ENCODE results near the gene CREG2. TPM values are rescaled to one million over a fixed set of nuclear protein-coding genes. Genes with fewer than 3 reads are reported as not detected.

The CREG2 gene
- polyA plus RNA-seq, 1 of the 3 experiments (the other 2 are of a cell fraction) = 1.4 TPM

DNA sequence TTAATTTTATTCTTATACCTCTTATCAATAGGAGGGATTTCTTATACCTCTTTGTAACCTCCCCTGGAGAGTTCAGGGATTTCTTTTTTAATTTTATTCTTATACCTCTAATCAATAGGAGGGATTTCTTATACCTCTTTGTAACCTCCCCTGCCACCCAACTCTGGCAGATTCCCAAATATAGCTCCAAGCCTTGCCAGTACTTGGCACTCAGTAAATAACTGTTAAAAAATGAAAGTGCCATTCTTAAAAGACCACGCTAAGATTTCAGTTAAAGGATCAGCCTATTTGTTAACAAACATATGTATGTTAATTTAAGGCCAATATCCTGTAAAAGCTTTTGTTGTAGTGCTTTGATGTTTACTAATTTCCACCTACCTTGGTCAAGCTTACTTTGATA is 83.6 kb downstream of the CREG2 start:
- Histone ChIP-seq H3K36me3 (replicated peaks in 1 of 2; ENCODE audit: control insufficient read depth in 1 of 2, insufficient read depth in 2 of 2, low read length in 1 of 2) (peaks cover 0 to 18% of the 10 kb centered on the region in 2 experiments), H3F3A (replicated peaks; ENCODE audit: insufficient read depth) (peaks cover 13% of the 10 kb centered on the region), H3K27ac (ENCODE audit: low read depth in 2 of 2, low read length in 1 of 2) (no peak overlapping the region), H3K4me2 (no peak overlapping the region), H3K4me1 (ENCODE audit: control insufficient read depth in 1 of 2, insufficient read depth in 2 of 2, low read depth in 1 of 2, low read length in 1 of 2) (peaks cover 12 to 18% of the 10 kb centered on the region in 2 experiments; a peak in 3 of 4 replicates), H3K79me2 (ENCODE audit: insufficient read depth) (peaks cover 96% of the 10 kb centered on the region), H3K27me3 (ENCODE audit: insufficient read depth) (no peaks in the 10 kb centered on the region), H3K9me2 (no peaks in the 10 kb centered on the region), H3K4me3 (ENCODE audit: low read depth in 2 of 2, low read length in 1 of 2) (no peak overlapping the region), H2AFZ (ENCODE audit: low read depth) (no peak overlapping the region), H3K9ac (no peak overlapping the region), H4K20me1 (ENCODE audit: insufficient read depth) (peaks cover 86% of the 10 kb centered on the region), H3K9me3 (no peaks in the 10 kb centered on the region)
- TF ChIP-seq, protein P1, sequence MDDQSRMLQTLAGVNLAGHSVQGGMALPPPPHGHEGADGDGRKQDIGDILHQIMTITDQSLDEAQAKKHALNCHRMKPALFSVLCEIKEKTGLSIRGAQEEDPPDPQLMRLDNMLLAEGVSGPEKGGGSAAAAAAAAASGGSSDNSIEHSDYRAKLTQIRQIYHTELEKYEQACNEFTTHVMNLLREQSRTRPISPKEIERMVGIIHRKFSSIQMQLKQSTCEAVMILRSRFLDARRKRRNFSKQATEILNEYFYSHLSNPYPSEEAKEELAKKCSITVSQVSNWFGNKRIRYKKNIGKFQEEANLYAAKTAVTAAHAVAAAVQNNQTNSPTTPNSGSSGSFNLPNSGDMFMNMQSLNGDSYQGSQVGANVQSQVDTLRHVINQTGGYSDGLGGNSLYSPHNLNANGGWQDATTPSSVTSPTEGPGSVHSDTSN (IDR thresholded peaks at IDR 0.05) = no peak
- TF ChIP-seq MEF2A (IDR thresholded peaks at IDR 0.05; ENCODE audit: borderline replicate concordance, low read depth) (no peak), RFX5 (IDR thresholded peaks at IDR 0.05; ENCODE audit: low read length) (no peak)
- ChIA-PET POLR2A (no interaction called here), CTCF (interaction anchor here (1.0 to 1.6 kb wide), 3 partner anchors 10 to 696 kb away, joined by 3 to 4 read pairs (median 4); no protein-coding TSS in a partner anchor)
- DNase-seq = no peak
- WGBS (ENCODE audit: low lambda C conversion rate) = 100% methylated on average over 1 of the region's 1 CpG

GRCh38 chr2:101302016-101302415 is 85.3 kb downstream of the CREG2 start:
- CTCF ChIA-PET = no interaction called here
- Histone ChIP-seq H3K27me3 (ENCODE audit: insufficient read depth) (no peaks in the 10 kb centered on the region), H3K4me1 (ENCODE audit: control insufficient read depth in 1 of 2, insufficient read depth in 2 of 2, low read depth in 1 of 2, low read length in 1 of 2) (peaks cover 12 to 13% of the 10 kb centered on the region in 2 experiments; a peak in 3 of 4 replicates), H3K4me3 (ENCODE audit: low read depth in 2 of 2, low read length in 1 of 2) (no peak overlapping the region), H3K36me3 (replicated peaks in 1 of 2; ENCODE audit: control insufficient read depth in 1 of 2, insufficient read depth in 2 of 2, low read length in 1 of 2) (peaks cover 0 to 18% of the 10 kb centered on the region in 2 experiments), H3K27ac (ENCODE audit: low read depth in 2 of 2, low read length in 1 of 2) (no peak overlapping the region), H3K9ac (no peak overlapping the region), H4K20me1 (ENCODE audit: insufficient read depth) (peaks cover 97% of the 10 kb centered on the region), H3F3A (replicated peaks; ENCODE audit: insufficient read depth) (peaks cover 13% of the 10 kb centered on the region), H3K79me2 (ENCODE audit: insufficient read depth) (peaks cover 98% of the 10 kb centered on the region), H3K9me2 (no peaks in the 10 kb centered on the region), H3K9me3 (no peaks in the 10 kb centered on the region), H2AFZ (ENCODE audit: low read depth) (no peak overlapping the region), H3K4me2 (no peak overlapping the region)
- TF ChIP-seq EZH2phosphoT487 (IDR thresholded peaks at IDR 0.05; ENCODE audit: borderline replicate concordance, low read depth) = no peak
- TF ChIP-seq NRF1 (IDR thresholded peaks at IDR 0.05; ENCODE audit: low read depth, low read length) = no peak
- TF ChIP-seq FOXJ3 (CRISPR knock-in tag; IDR thresholded peaks at IDR 0.05) = no peak
- no peak for TF ChIP-seq NFIC (IDR thresholded peaks at IDR 0.05; ENCODE audit: borderline replicate concordance)
- no peak for TF ChIP-seq MXI1 (IDR thresholded peaks at IDR 0.05; ENCODE audit: low read depth, low read length)
- TF ChIP-seq, protein P2, sequence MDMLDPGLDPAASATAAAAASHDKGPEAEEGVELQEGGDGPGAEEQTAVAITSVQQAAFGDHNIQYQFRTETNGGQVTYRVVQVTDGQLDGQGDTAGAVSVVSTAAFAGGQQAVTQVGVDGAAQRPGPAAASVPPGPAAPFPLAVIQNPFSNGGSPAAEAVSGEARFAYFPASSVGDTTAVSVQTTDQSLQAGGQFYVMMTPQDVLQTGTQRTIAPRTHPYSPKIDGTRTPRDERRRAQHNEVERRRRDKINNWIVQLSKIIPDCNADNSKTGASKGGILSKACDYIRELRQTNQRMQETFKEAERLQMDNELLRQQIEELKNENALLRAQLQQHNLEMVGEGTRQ (IDR thresholded peaks at IDR 0.05; ENCODE audit: borderline replicate concordance, low read depth, low read length) = no peak
- TF ChIP-seq MEF2A (IDR thresholded peaks at IDR 0.05; ENCODE audit: borderline replicate concordance, low read depth) = no peak
- TF ChIP-seq RFX5 (IDR thresholded peaks at IDR 0.05; ENCODE audit: low read length) = no peak
- no peak for TF ChIP-seq CHD2 (IDR thresholded peaks at IDR 0.05; ENCODE audit: low read length, partially characterized antibody)
- no peak for TF ChIP-seq JUND (IDR thresholded peaks at IDR 0.05)
- no peak for TF ChIP-seq POLR2AphosphoS5 (IDR thresholded peaks at IDR 0.05; ENCODE audit: low read depth, low read length)
- no peak for TF ChIP-seq YY1 (IDR thresholded peaks at IDR 0.05; ENCODE audit: low read depth)
- TF ChIP-seq REST (IDR thresholded peaks at IDR 0.05; ENCODE audit: low read depth, low read length) = no peak
- no peak for TF ChIP-seq TCF12 (IDR thresholded peaks at IDR 0.05)
- TF ChIP-seq RAD21 (IDR thresholded peaks at IDR 0.05; ENCODE audit: low read length) = no peak
- TF ChIP-seq FOSL2 (IDR thresholded peaks at IDR 0.05; ENCODE audit: borderline replicate concordance, low read depth) = no peak
- no peak for TF ChIP-seq FOXM1 (IDR thresholded peaks at IDR 0.05; ENCODE audit: low read depth)
- TF ChIP-seq, protein P3, sequence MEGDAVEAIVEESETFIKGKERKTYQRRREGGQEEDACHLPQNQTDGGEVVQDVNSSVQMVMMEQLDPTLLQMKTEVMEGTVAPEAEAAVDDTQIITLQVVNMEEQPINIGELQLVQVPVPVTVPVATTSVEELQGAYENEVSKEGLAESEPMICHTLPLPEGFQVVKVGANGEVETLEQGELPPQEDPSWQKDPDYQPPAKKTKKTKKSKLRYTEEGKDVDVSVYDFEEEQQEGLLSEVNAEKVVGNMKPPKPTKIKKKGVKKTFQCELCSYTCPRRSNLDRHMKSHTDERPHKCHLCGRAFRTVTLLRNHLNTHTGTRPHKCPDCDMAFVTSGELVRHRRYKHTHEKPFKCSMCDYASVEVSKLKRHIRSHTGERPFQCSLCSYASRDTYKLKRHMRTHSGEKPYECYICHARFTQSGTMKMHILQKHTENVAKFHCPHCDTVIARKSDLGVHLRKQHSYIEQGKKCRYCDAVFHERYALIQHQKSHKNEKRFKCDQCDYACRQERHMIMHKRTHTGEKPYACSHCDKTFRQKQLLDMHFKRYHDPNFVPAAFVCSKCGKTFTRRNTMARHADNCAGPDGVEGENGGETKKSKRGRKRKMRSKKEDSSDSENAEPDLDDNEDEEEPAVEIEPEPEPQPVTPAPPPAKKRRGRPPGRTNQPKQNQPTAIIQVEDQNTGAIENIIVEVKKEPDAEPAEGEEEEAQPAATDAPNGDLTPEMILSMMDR (IDR thresholded peaks at IDR 0.05) = no peak
- 84% methylated on average over 4 of the region's 4 CpGs for WGBS (ENCODE audit: low lambda C conversion rate)
- POLR2A ChIA-PET = interaction anchor here (1.2 kb wide), 1 partner anchor 49 kb away, joined by 3 read pairs; the partner anchor contains the start of gene CNOT11
- DNase-seq = no peak
